NK-92 (cell line): ENCODE results near the gene GLIS2.
"Not testable (repeated sequence)": the region's sequence is repeated elsewhere in the genome, so short reads cannot be mapped to it uniquely, and the experiment has no call there.

ENCODE experiments used
- DNase-seq: peaks from one replicate; lab custom pipeline; 2025; ENCODE audit not compliant: unreplicated experiment; lab: John Stamatoyannopoulos, UW

Gene GLIS2

GRCh38 chr16:4333714-4334113, 17.8 kb downstream of the GLIS2 start:
- not testable (repeated sequence) for DNase-seq

GRCh38 chr16:4334724-4335495, 19.0 kb downstream of the GLIS2 start:
- DNase-seq: no peak

- no peak for DNase-seq
Observed at GRCh38 chr16:4336701-4337539, 21.1 kb downstream of the GLIS2 start.

GRCh38 chr16:4337540-4338088, 21.7 kb downstream of the GLIS2 start:
- no peak for DNase-seq

GRCh38 chr16:4338125-4338582, 22.3 kb downstream of the GLIS2 start:
- no peak for DNase-seq

GRCh38 chr16:4338712-4339299, 22.9 kb downstream of the GLIS2 start:
- no peak for DNase-seq

GRCh38 chr16:4339455-4339854, 23.6 kb downstream of the GLIS2 start:
- DNase-seq: no peak

- DNase-seq: no peak
Observed at GRCh38 chr16:4339909-4340308, 24.0 kb downstream of the GLIS2 start.

GRCh38 chr16:4340443-4340842, 24.6 kb downstream of the GLIS2 start:
- DNase-seq: no peak

GRCh38 chr16:4341250-4341649, 25.4 kb downstream of the GLIS2 start:
- DNase-seq: no peak

GRCh38 chr16:4342866-4343744, 27.2 kb downstream of the GLIS2 start:
- no peak for DNase-seq

- not testable (repeated sequence) for DNase-seq
Observed at GRCh38 chr16:4344300-4344982, 28.6 kb downstream of the GLIS2 start.

- DNase-seq: no peak
Observed at GRCh38 chr16:4344983-4345835, 29.3 kb downstream of the GLIS2 start.

GRCh38 chr16:4345836-4346781, 30.2 kb downstream of the GLIS2 start:
- no peak for DNase-seq

GRCh38 chr16:4347010-4347409, 31.1 kb downstream of the GLIS2 start:
- DNase-seq: no peak

- DNase-seq: no peak
Observed at GRCh38 chr16:4347765-4348509, 32.1 kb downstream of the GLIS2 start.

GRCh38 chr16:4349332-4349731, 33.5 kb downstream of the GLIS2 start:
- DNase-seq: no peak
